B cell (primary cell): ENCODE measurements around the gene IFNG-AS1. TPM values are rescaled to one million over a fixed set of nuclear protein-coding genes. Genes with fewer than 3 reads are reported as not detected.

Experiments
- ATAC-seq: fragments of 200-7000 bp; cut with Tn5 transposase; one replicate; pipeline ENCODE4 v1.10.0; 2021; ENCODE audit warnings: low read depth, mild to moderate bottlenecking, moderate number of reproducible peaks, moderate library complexity
- CTCF ChIA-PET: fragments of 350-600 bp; sonication (Branson Sonifier 250); formaldehyde crosslinking; loops from one replicate; lab custom pipeline; 2021; ENCODE audit warnings: antibody characterized with exemption, inconsistent platforms; lab: Charles Lee
- POLR2A ChIA-PET: fragments of 350-600 bp; sonication (Branson Sonifier 250); formaldehyde crosslinking; loops from one replicate; lab custom pipeline; 2021; ENCODE audit warnings: antibody characterized with exemption; lab: Charles Lee
- DNase-seq: peaks from one replicate; pipeline ENCODE4 v3.0.0; 2013
- H2AFZ ChIP-seq: 2 replicates; pipeline ENCODE4 v1.6.1; 2012; ENCODE audit warnings: mild to moderate bottlenecking, low read depth, low read length; ENCODE audit not compliant: insufficient read depth, poor library complexity, severe bottlenecking
- H3K27ac ChIP-seq, 2 donors: 1 replicate in 1 of 2; 2 replicates in 1 of 2; pipeline ENCODE4 v1.5.1; 2012 to 2013; ENCODE audit warnings: low read length in 2 of 2, mild to moderate bottlenecking in 2 of 2, moderate library complexity in 1 of 2
- H3K27me3 ChIP-seq, 4 experiments: fragments of 200-600 bp in 1 of 4; sonication (generic) in 1 of 4; replicated peaks in 1 of 4; 1 replicate in 2 of 4; 2 replicates in 2 of 4; pipeline versions ENCODE4 v1.6.1 to v1.7.0; 2013 to 2016; ENCODE audit warnings: low read length in 3 of 4, mild to moderate bottlenecking in 2 of 4, mixed read lengths in 1 of 4, moderate library complexity in 1 of 4; ENCODE audit not compliant: insufficient read depth in 4 of 4, control insufficient read depth in 3 of 4; ENCODE audit errors: control extremely low read depth in 1 of 4
- H3K36me3 ChIP-seq, 2 experiments: replicated peaks in 1 of 2; 1 replicate in 1 of 2; 2 replicates in 1 of 2; pipeline versions ENCODE4 v1.6.1 to v1.7.1; 2013; ENCODE audit warnings: low read length in 1 of 2; ENCODE audit not compliant: insufficient read depth in 2 of 2, control insufficient read depth in 1 of 2; ENCODE audit errors: control extremely low read depth in 1 of 2, extremely low read depth in 1 of 2
- H3K4me1 ChIP-seq, 2 donors: fragments of 200-600 bp in 1 of 2; sonication (generic) in 1 of 2; 1 replicate in 1 of 2; 2 replicates in 1 of 2; pipeline versions ENCODE4 v1.5.1 to v1.6.1; 2013 to 2017; ENCODE audit warnings: low read length in 2 of 2; ENCODE audit not compliant: control insufficient read depth in 2 of 2, insufficient read depth in 2 of 2
- H3K4me2 ChIP-seq: replicated peaks from 2 replicates; pipeline ENCODE3; 2012; ENCODE audit warnings: mild to moderate bottlenecking, low read depth, low read length; ENCODE audit not compliant: poor library complexity, severe bottlenecking
- H3K4me3 ChIP-seq, 5 experiments: fragments of 200-600 bp in 1 of 5; sonication (generic) in 1 of 5; 1 replicate in 3 of 5; 2 replicates in 2 of 5; pipeline versions ENCODE4 v1.5.1 to v1.7.0; 2011 to 2016; ENCODE audit warnings: low read length in 4 of 5, mild to moderate bottlenecking in 4 of 5, low read depth in 2 of 5, control low read depth in 1 of 5, moderate library complexity in 1 of 5; ENCODE audit not compliant: insufficient read depth in 1 of 5; ENCODE audit errors: control extremely low read depth in 1 of 5, extremely low read depth in 1 of 5
- H3K79me2 ChIP-seq: fragments of 200-600 bp; sonication (generic); one replicate; pipeline ENCODE4 v1.6.0; 2016; ENCODE audit warnings: low read length; ENCODE audit not compliant: control insufficient read depth, insufficient read depth
- H3K9ac ChIP-seq: fragments of 200-600 bp; sonication (generic); 2 replicates; pipeline ENCODE4 v1.6.1; 2017; ENCODE audit warnings: mild to moderate bottlenecking, low read length, moderate library complexity
- H3K9me3 ChIP-seq, 3 donors: one replicate each; pipeline versions ENCODE4 v1.6.1 to v1.7.1; 2013; ENCODE audit warnings: low read length in 2 of 3; ENCODE audit not compliant: control insufficient read depth in 2 of 3, insufficient read depth in 1 of 3; ENCODE audit errors: control extremely low read depth in 1 of 3
- H4K20me1 ChIP-seq: 2 replicates; pipeline ENCODE4 v1.6.0; 2012; ENCODE audit warnings: mild to moderate bottlenecking, low read length; ENCODE audit not compliant: insufficient read depth, control insufficient read depth, poor library complexity, severe bottlenecking
- H3K27ac Mint-ChIP-seq: one replicate; pipeline ENCODE4 v1.8.0; 2021; ENCODE audit warnings: mixed read lengths
- H3K27me3 Mint-ChIP-seq: one replicate; pipeline ENCODE4 v1.8.0; 2021; ENCODE audit warnings: mixed read lengths
- H3K4me1 Mint-ChIP-seq: one replicate; pipeline ENCODE4 v1.8.0; 2021; ENCODE audit warnings: mixed read lengths
- H3K4me3 Mint-ChIP-seq: one replicate; pipeline ENCODE4 v1.8.0; 2021; ENCODE audit warnings: mixed read lengths
- H3K9me3 Mint-ChIP-seq: one replicate; pipeline ENCODE4 v1.8.0; 2022; ENCODE audit warnings: mixed read lengths; ENCODE audit not compliant: insufficient read depth
- EZH2 ChIP-seq: IDR thresholded peaks from 2 replicates; pipeline ENCODE4 v1.6.1; 2012; ENCODE audit warnings: borderline replicate concordance, low read depth, mild to moderate bottlenecking, moderate library complexity, low read length; ENCODE audit not compliant: insufficient read depth, poor library complexity, severe bottlenecking
- WGBS: methylation state at CpG from one replicate; pipeline ENCODE4 v1.1.5; 2013; ENCODE audit warnings: missing lambda C conversion rate; ENCODE audit not compliant: insufficient coverage; 5-methylcytosine and 5-hydroxymethylcytosine counted together
- intact Hi-C: fragments of 100-400 bp; cut with micrococcal nuclease; formaldehyde crosslinking; loops from one replicate; pipeline ENCODE4 v1.10.0; 2022
- polyA plus RNA-seq: library from polyadenylated mRNA; depleted of rRNA; stranded (reverse); fragments of >200 nt; gene quantifications from 2 replicates; pipeline ENCODE4 v1.2.3, GENCODE V29; 2012
- total RNA-seq, 2 donors: library from RNA; stranded (reverse); fragments of 120-200 nt in 1 of 2; gene quantifications; 1 replicate in 1 of 2; 2 replicates in 1 of 2; pipeline versions ENCODE4 v1.2.3 to v1.2.4, GENCODE V29; 2013 to 2022
- TF ChIP-seq, protein P1 (sequence below): fragments of 200-600 bp; IDR thresholded peaks from one replicate; pipeline ENCODE4 v1.8.0; 2022; ENCODE audit warnings: antibody characterized with exemption, mild to moderate bottlenecking

Gene IFNG-AS1
- total and polyA plus RNA-seq, 2 donors (not counting 1 experiment from before 2014, with no cell fraction given), result 1.8 to 19.0 TPM

DNA sequence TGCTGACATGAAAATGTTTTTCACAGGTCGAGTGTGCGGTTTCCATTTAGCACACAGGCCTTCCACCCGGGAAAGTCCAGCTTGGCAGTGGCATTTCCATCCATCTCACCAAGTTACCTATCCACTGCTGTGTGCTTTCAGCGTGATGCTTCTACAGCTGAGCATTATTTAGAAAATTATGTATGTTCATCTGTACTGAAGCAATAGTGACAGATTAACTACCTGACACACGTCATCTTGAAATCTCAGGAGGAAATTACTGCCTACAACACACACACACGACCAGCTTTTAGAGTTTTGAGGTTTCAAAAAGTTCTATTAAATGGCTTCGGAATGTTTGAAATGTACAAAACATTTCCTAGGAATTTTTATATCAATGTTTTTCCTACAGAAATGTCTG is 39.4 kb downstream of the IFNG-AS1 start:
- Mint-ChIP-seq H3K27ac (no peak overlapping the region), H3K27me3 (no peaks in the 10 kb centered on the region), H3K9me3 (no peaks in the 10 kb centered on the region), H3K4me3 (no peak overlapping the region), H3K4me1 (peaks cover 2% of the 10 kb centered on the region)
- no peak overlapping the region for H3K4me3 ChIP-seq
- H3K4me2 ChIP-seq, result no peak overlapping the region
- no peaks in the 10 kb centered on the region for H4K20me1 ChIP-seq
- no peak overlapping the region for H2AFZ ChIP-seq
- no peak for ATAC-seq
- no peaks in the 10 kb centered on the region for H3K27me3 ChIP-seq
- no peaks in the 10 kb centered on the region for H3K4me1 ChIP-seq
- H3K36me3 ChIP-seq, result peaks cover 0 to 5% of the 10 kb centered on the region in 2 experiments
- ChIA-PET CTCF (interaction anchor here (0.8 to 1.4 kb wide), 3 partner anchors 9 to 27 kb away, joined by 3 to 6 read pairs (median 5); no protein-coding TSS in a partner anchor), POLR2A (no interaction called here)
- intact Hi-C loops, result no loop called here
- TF ChIP-seq, protein P1, sequence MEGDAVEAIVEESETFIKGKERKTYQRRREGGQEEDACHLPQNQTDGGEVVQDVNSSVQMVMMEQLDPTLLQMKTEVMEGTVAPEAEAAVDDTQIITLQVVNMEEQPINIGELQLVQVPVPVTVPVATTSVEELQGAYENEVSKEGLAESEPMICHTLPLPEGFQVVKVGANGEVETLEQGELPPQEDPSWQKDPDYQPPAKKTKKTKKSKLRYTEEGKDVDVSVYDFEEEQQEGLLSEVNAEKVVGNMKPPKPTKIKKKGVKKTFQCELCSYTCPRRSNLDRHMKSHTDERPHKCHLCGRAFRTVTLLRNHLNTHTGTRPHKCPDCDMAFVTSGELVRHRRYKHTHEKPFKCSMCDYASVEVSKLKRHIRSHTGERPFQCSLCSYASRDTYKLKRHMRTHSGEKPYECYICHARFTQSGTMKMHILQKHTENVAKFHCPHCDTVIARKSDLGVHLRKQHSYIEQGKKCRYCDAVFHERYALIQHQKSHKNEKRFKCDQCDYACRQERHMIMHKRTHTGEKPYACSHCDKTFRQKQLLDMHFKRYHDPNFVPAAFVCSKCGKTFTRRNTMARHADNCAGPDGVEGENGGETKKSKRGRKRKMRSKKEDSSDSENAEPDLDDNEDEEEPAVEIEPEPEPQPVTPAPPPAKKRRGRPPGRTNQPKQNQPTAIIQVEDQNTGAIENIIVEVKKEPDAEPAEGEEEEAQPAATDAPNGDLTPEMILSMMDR, result no peak
- TF ChIP-seq EZH2, result no peak
- no peak overlapping the region for H3K9ac ChIP-seq
- H3K27ac ChIP-seq, result no peak overlapping the region
- H3K79me2 ChIP-seq, result no peaks in the 10 kb centered on the region
- 90% methylated on average over 2 of the region's 7 CpGs for WGBS
- DNase-seq, result no peak
- peaks cover 0 to 3% (median 3%) of the 10 kb centered on the region in 3 donors for H3K9me3 ChIP-seq

GRCh38 chr12:68030248-68030647 is 41.0 kb downstream of the IFNG-AS1 start:
- Mint-ChIP-seq H3K27ac (no peak overlapping the region), H3K27me3 (no peaks in the 10 kb centered on the region), H3K4me1 (peaks cover 10% of the 10 kb centered on the region), H3K9me3 (no peaks in the 10 kb centered on the region), H3K4me3 (no peak overlapping the region)
- Histone ChIP-seq H3K4me1 (peaks cover 6 to 7% of the 10 kb centered on the region in 2 donors), H2AFZ (no peak overlapping the region), H3K4me3 (no peak overlapping the region), H4K20me1 (no peaks in the 10 kb centered on the region), H3K4me2 (no peak overlapping the region), H3K9ac (no peak overlapping the region), H3K27me3 (no peaks in the 10 kb centered on the region), H3K36me3 (peaks cover 0 to 3% of the 10 kb centered on the region in 2 experiments), H3K27ac (no peak overlapping the region), H3K9me3 (peaks cover 0 to 3% (median 3%) of the 10 kb centered on the region in 3 donors), H3K79me2 (no peaks in the 10 kb centered on the region)
- TF ChIP-seq EZH2, result no peak
- TF ChIP-seq, protein P1, result no peak
- WGBS, result no CpG with 5 or more reads among the region's 1 CpG
- POLR2A ChIA-PET, result no interaction called here
- intact Hi-C loops, result no loop called here
- CTCF ChIA-PET, result interaction anchor here (1.6 kb wide), 1 partner anchor 10 kb away, joined by 7 read pairs; no protein-coding TSS in a partner anchor
- ATAC-seq (no peak), DNase-seq (no peak)
